Stimulated activated naive B cell treated with anti-CD40 and anti-IgM and Interleukin-4, amounts not matched to agents 10 μg/mL and 1 μg/mL and 100 μg/mL, for 72 hours (primary cell): ENCODE results near the gene PAH.

ENCODE experiments used
- ATAC-seq, 2 donors: fragments of 150-1000 bp; cut with Tn5 transposase; replicated peaks; 2 replicates each; pipeline ENCODE4 v1.10.0; 2021; ENCODE audit warnings: moderate library complexity in 1 of 2
- DNase-seq: peaks from one replicate; pipeline ENCODE4 v3.0.0; 2021
- H3K27ac Mint-ChIP-seq: one replicate; pipeline ENCODE4 v1.8.0; 2022; ENCODE audit warnings: mild to moderate bottlenecking, mixed read lengths
- H3K27me3 Mint-ChIP-seq, 2 donors: one replicate each; pipeline ENCODE4 v1.8.0; 2022; ENCODE audit warnings: mixed read lengths in 2 of 2
- H3K36me3 Mint-ChIP-seq, 2 donors: one replicate each; pipeline ENCODE4 v1.8.0; 2022; ENCODE audit warnings: mixed read lengths in 2 of 2, mild to moderate bottlenecking in 1 of 2
- H3K4me1 Mint-ChIP-seq, 2 donors: one replicate each; pipeline ENCODE4 v1.8.0; 2022; ENCODE audit warnings: mixed read lengths in 2 of 2, mild to moderate bottlenecking in 1 of 2
- H3K4me3 Mint-ChIP-seq, 2 donors: one replicate each; pipeline ENCODE4 v1.8.0; 2022; ENCODE audit warnings: mild to moderate bottlenecking in 2 of 2, mixed read lengths in 2 of 2, moderate library complexity in 1 of 2
- H3K9me3 Mint-ChIP-seq, 2 donors: one replicate each; pipeline ENCODE4 v1.8.0; 2022; ENCODE audit warnings: mixed read lengths in 2 of 2, mild to moderate bottlenecking in 1 of 2

Gene PAH

GRCh38 chr12:102900389-102900788 lies 16.7 kb downstream of the PAH start:
- ATAC-seq (no peak), DNase-seq (no peak)
- Mint-ChIP-seq H3K4me3 (no peak overlapping the region), H3K27ac (no peak overlapping the region), H3K36me3 (no peaks in the 10 kb centered on the region), H3K4me1 (no peaks in the 10 kb centered on the region), H3K9me3 (no peaks in the 10 kb centered on the region), H3K27me3 (peaks cover 8 to 20% of the 10 kb centered on the region in 2 donors)

- no peaks in the 10 kb centered on the region for H3K4me1 Mint-ChIP-seq
- H3K9me3 Mint-ChIP-seq = no peaks in the 10 kb centered on the region
- H3K4me3 Mint-ChIP-seq = no peak overlapping the region
- no peaks in the 10 kb centered on the region for H3K36me3 Mint-ChIP-seq
- peaks cover 17% of the 10 kb centered on the region in 2 donors for H3K27me3 Mint-ChIP-seq
- ATAC-seq (no peak), DNase-seq (no peak)
- H3K27ac Mint-ChIP-seq = no peak overlapping the region
Observed at GRCh38 chr12:102896067-102896466, 21.0 kb downstream of the PAH start.

GRCh38 chr12:102891756-102892155 lies 25.3 kb downstream of the PAH start:
- no peak overlapping the region for H3K27ac Mint-ChIP-seq
- no peak overlapping the region for H3K4me3 Mint-ChIP-seq
- no peaks in the 10 kb centered on the region for H3K9me3 Mint-ChIP-seq
- no peaks in the 10 kb centered on the region for H3K36me3 Mint-ChIP-seq
- peaks cover 9 to 11% of the 10 kb centered on the region in 2 donors for H3K27me3 Mint-ChIP-seq
- no peak for DNase-seq
- ATAC-seq = no peak
- no peaks in the 10 kb centered on the region for H3K4me1 Mint-ChIP-seq

- no peaks in the 10 kb centered on the region for H3K36me3 Mint-ChIP-seq
- H3K4me1 Mint-ChIP-seq = no peaks in the 10 kb centered on the region
- H3K9me3 Mint-ChIP-seq = no peaks in the 10 kb centered on the region
- no peak overlapping the region for H3K4me3 Mint-ChIP-seq
- ATAC-seq = no peak
- H3K27me3 Mint-ChIP-seq = peaks cover 6 to 13% of the 10 kb centered on the region in 2 donors
- DNase-seq = no peak
- H3K27ac Mint-ChIP-seq = no peak overlapping the region
Observed at GRCh38 chr12:102888511-102888910, 28.5 kb downstream of the PAH start.

GRCh38 chr12:102885043-102885932 lies 31.8 kb downstream of the PAH start:
- DNase-seq (no peak), ATAC-seq (no peak)
- Mint-ChIP-seq H3K4me1 (no peaks in the 10 kb centered on the region), H3K4me3 (no peak overlapping the region), H3K27me3 (peaks cover 13 to 22% of the 10 kb centered on the region in 2 donors), H3K36me3 (no peaks in the 10 kb centered on the region), H3K27ac (no peak overlapping the region), H3K9me3 (no peaks in the 10 kb centered on the region)

- Mint-ChIP-seq H3K9me3 (no peaks in the 10 kb centered on the region), H3K27ac (no peak overlapping the region), H3K27me3 (peaks cover 20 to 32% of the 10 kb centered on the region in 2 donors), H3K4me3 (no peak overlapping the region), H3K36me3 (no peaks in the 10 kb centered on the region), H3K4me1 (no peaks in the 10 kb centered on the region)
- DNase-seq (peak; percentile 12), ATAC-seq (peak; percentile 68 to 75)
Observed at GRCh38 chr12:102883204-102883799, 33.7 kb downstream of the PAH start.

- no peaks in the 10 kb centered on the region for H3K36me3 Mint-ChIP-seq
- peaks cover 23 to 28% of the 10 kb centered on the region in 2 donors for H3K27me3 Mint-ChIP-seq
- ATAC-seq = no peak
- no peak overlapping the region for H3K4me3 Mint-ChIP-seq
- no peaks in the 10 kb centered on the region for H3K4me1 Mint-ChIP-seq
- DNase-seq = no peak
- no peak overlapping the region for H3K27ac Mint-ChIP-seq
- no peaks in the 10 kb centered on the region for H3K9me3 Mint-ChIP-seq
Observed at GRCh38 chr12:102880783-102881182, 36.3 kb downstream of the PAH start.

- no peaks in the 10 kb centered on the region for H3K36me3 Mint-ChIP-seq
- peak; percentile 5 for DNase-seq
- H3K4me3 Mint-ChIP-seq = no peak overlapping the region
- H3K4me1 Mint-ChIP-seq = no peaks in the 10 kb centered on the region
- no peak overlapping the region for H3K27ac Mint-ChIP-seq
- ATAC-seq = peak; percentile 81 to 83
- H3K9me3 Mint-ChIP-seq = no peaks in the 10 kb centered on the region
- peaks cover 23 to 28% of the 10 kb centered on the region in 2 donors for H3K27me3 Mint-ChIP-seq
Observed at GRCh38 chr12:102879144-102879763, 37.8 kb downstream of the PAH start.

- no peaks in the 10 kb centered on the region for H3K4me1 Mint-ChIP-seq
- H3K4me3 Mint-ChIP-seq = no peak overlapping the region
- no peaks in the 10 kb centered on the region for H3K9me3 Mint-ChIP-seq
- no peak for DNase-seq
- no peaks in the 10 kb centered on the region for H3K36me3 Mint-ChIP-seq
- H3K27ac Mint-ChIP-seq = no peak overlapping the region
- no peak for ATAC-seq
- peaks cover 20 to 25% of the 10 kb centered on the region in 2 donors for H3K27me3 Mint-ChIP-seq
Observed at GRCh38 chr12:102876883-102877282, 40.2 kb downstream of the PAH start.

- no peaks in the 10 kb centered on the region for H3K4me1 Mint-ChIP-seq
Observed at GRCh38 chr12:102874819-102875218, 42.2 kb downstream of the PAH start.

GRCh38 chr12:102873077-102873476 lies 44.0 kb downstream of the PAH start:
- Mint-ChIP-seq H3K36me3 (no peaks in the 10 kb centered on the region), H3K4me3 (no peak overlapping the region), H3K27ac (no peak overlapping the region)

More at GRCh38 chr12:102874819-102875218, 42.2 kb downstream of the PAH start:
- Mint-ChIP-seq H3K27ac (no peak overlapping the region), H3K36me3 (no peaks in the 10 kb centered on the region), H3K27me3 (peaks cover 6 to 14% of the 10 kb centered on the region in 2 donors), H3K4me3 (no peak overlapping the region), H3K9me3 (no peaks in the 10 kb centered on the region)
- ATAC-seq (no peak), DNase-seq (no peak)

GRCh38 chr12:102871014-102871413 lies 46.0 kb downstream of the PAH start:
- H3K27me3 Mint-ChIP-seq = peaks cover 0 to 6% of the 10 kb centered on the region in 2 donors
- no peak for ATAC-seq
- no peaks in the 10 kb centered on the region for H3K9me3 Mint-ChIP-seq
- no peaks in the 10 kb centered on the region for H3K4me1 Mint-ChIP-seq
- H3K4me3 Mint-ChIP-seq = no peak overlapping the region
- H3K27ac Mint-ChIP-seq = no peak overlapping the region
- H3K36me3 Mint-ChIP-seq = no peaks in the 10 kb centered on the region
- no peak for DNase-seq

More at GRCh38 chr12:102873077-102873476, 44.0 kb downstream of the PAH start:
- ATAC-seq (no peak), DNase-seq (no peak)
- Mint-ChIP-seq H3K27me3 (peaks cover under 1 to 6% of the 10 kb centered on the region in 2 donors), H3K4me1 (no peaks in the 10 kb centered on the region), H3K9me3 (no peaks in the 10 kb centered on the region)

GRCh38 chr12:102869571-102869970 lies 47.5 kb downstream of the PAH start:
- Mint-ChIP-seq H3K4me3 (no peak overlapping the region), H3K9me3 (no peaks in the 10 kb centered on the region), H3K27ac (no peak overlapping the region), H3K4me1 (no peaks in the 10 kb centered on the region), H3K27me3 (peaks cover 0 to 6% of the 10 kb centered on the region in 2 donors), H3K36me3 (no peaks in the 10 kb centered on the region)
- no peak for DNase-seq
- no peak for ATAC-seq

- ATAC-seq (no peak), DNase-seq (no peak)
- Mint-ChIP-seq H3K4me3 (no peak overlapping the region), H3K9me3 (peaks cover 0 to 1% of the 10 kb centered on the region in 2 donors), H3K27ac (no peak overlapping the region), H3K36me3 (no peaks in the 10 kb centered on the region), H3K27me3 (no peaks in the 10 kb centered on the region), H3K4me1 (no peaks in the 10 kb centered on the region)
Observed at GRCh38 chr12:102865821-102866615, 51.0 kb downstream of the PAH start.
